ENCODE results near the gene FOXL2. TPM values are rescaled to one million over a fixed set of nuclear protein-coding genes. Genes with fewer than 3 reads are reported as not detected.

The FOXL2 gene
- total RNA-seq, 1 donor from 2014 or later: 6.8 TPM

DNA sequence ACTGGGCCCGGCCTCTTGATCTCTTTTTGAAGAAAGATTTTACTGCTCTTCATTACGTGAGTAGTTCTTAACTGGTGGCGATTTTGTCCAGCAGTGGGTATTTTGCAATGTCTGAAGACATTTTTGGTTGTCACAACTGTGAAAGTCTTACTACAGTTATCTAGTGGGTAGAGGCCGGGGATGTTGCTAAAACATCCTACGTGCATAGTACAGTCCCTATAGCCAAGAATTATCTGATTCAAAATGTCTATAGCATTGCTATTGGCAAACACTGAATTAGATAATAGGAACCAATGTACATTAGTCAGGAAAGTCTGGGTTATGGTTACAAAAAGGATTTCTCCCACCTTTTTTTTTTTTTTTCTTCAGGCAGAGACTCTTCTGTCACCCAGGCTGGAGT is 38.1 kb downstream of the FOXL2 start:
- no peak for DNase-seq (ENCODE audit: low spot score)
- H3K36me3 Mint-ChIP-seq (ENCODE audit: low read depth, unreplicated experiment): no peaks in the 10 kb centered on the region
- no peaks in the 10 kb centered on the region for H3K9me3 Mint-ChIP-seq (ENCODE audit: unreplicated experiment)
- no peak overlapping the region for H3K27ac Mint-ChIP-seq (ENCODE audit: unreplicated experiment)
- TF ChIP-seq, protein P1, sequence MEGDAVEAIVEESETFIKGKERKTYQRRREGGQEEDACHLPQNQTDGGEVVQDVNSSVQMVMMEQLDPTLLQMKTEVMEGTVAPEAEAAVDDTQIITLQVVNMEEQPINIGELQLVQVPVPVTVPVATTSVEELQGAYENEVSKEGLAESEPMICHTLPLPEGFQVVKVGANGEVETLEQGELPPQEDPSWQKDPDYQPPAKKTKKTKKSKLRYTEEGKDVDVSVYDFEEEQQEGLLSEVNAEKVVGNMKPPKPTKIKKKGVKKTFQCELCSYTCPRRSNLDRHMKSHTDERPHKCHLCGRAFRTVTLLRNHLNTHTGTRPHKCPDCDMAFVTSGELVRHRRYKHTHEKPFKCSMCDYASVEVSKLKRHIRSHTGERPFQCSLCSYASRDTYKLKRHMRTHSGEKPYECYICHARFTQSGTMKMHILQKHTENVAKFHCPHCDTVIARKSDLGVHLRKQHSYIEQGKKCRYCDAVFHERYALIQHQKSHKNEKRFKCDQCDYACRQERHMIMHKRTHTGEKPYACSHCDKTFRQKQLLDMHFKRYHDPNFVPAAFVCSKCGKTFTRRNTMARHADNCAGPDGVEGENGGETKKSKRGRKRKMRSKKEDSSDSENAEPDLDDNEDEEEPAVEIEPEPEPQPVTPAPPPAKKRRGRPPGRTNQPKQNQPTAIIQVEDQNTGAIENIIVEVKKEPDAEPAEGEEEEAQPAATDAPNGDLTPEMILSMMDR (IDR thresholded peaks at IDR 0.05; ENCODE audit: unreplicated experiment): no peak
- no peaks in the 10 kb centered on the region for H3K27me3 Mint-ChIP-seq (ENCODE audit: unreplicated experiment)
- H3K4me3 Mint-ChIP-seq (ENCODE audit: unreplicated experiment): no peak overlapping the region
- no peaks in the 10 kb centered on the region for H3K4me1 Mint-ChIP-seq (ENCODE audit: unreplicated experiment)

DNA sequence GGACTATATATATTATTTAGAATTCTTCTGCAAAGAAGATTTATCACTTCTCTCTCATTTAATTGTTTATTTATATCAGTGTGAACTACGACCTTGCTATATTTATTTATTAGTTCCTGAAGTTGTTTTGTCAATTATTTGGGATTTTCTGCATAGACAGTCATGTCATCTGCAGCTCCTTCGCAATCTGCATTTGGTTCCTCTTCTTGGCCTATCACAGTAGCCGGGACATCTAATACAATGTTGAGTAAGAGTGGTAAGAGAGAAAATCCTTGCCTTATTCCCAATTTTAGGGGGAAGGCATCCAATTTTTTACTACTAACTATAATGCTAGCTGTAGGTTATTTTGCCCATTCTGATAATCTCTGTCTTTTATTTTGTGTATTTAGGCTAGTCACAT is 39.4 kb downstream of the FOXL2 start:
- Mint-ChIP-seq H3K36me3 (ENCODE audit: low read depth, unreplicated experiment) (no peaks in the 10 kb centered on the region), H3K9me3 (ENCODE audit: unreplicated experiment) (no peaks in the 10 kb centered on the region), H3K27me3 (ENCODE audit: unreplicated experiment) (no peaks in the 10 kb centered on the region), H3K4me1 (ENCODE audit: unreplicated experiment) (no peaks in the 10 kb centered on the region), H3K4me3 (ENCODE audit: unreplicated experiment) (no peak overlapping the region), H3K27ac (ENCODE audit: unreplicated experiment) (no peak overlapping the region)
- TF ChIP-seq, protein P1 (IDR thresholded peaks at IDR 0.05; ENCODE audit: unreplicated experiment): no peak
- DNase-seq (ENCODE audit: low spot score): no peak

DNA sequence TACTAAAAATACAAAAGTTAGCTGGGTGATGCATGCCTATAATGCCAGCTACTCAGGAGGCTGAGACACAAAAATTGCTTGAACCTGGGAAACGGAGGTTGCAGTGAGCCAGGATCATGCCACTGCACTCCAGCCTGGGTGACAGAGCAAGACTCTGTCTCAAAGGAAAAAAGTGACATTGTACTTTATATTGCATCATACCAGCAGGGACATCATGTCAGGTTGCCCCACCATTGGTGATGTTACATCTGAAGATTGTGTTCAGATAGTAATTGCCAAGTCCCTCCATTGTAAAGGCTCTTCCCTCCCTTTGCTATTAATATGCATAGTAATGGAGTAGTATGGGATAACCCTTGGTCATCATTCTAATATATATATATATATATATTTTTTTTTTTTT is 44.8 kb downstream of the FOXL2 start:
- no peak overlapping the region for H3K4me3 Mint-ChIP-seq (ENCODE audit: unreplicated experiment)

DNA sequence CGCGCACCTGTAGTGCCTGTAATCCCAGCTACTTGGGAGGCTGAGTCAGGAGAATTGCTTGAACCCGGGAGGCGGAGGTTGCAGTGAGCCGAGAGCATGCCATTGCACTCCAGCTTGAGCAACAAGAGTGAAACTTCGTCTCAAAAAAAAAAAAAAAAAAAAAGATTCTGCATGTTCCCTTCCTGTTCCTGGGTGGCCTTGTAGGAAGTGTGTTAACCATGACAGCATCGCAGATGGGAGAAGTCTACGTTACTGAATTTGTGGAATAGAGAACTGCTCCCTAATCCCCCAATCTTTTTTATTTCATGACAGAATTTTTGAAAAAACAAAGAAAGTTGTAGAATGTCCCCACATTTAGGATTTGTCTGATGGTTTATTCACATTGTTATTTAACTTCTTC is 45.4 kb downstream of the FOXL2 start:
- H3K9me3 Mint-ChIP-seq (ENCODE audit: unreplicated experiment): no peaks in the 10 kb centered on the region
- no peak for DNase-seq (ENCODE audit: low spot score)
- H3K27ac Mint-ChIP-seq (ENCODE audit: unreplicated experiment): no peak overlapping the region
- no peaks in the 10 kb centered on the region for H3K36me3 Mint-ChIP-seq (ENCODE audit: low read depth, unreplicated experiment)
- H3K4me3 Mint-ChIP-seq (ENCODE audit: unreplicated experiment): no peak overlapping the region
- peaks cover 4% of the 10 kb centered on the region for H3K4me1 Mint-ChIP-seq (ENCODE audit: unreplicated experiment)
- TF ChIP-seq, protein P1 (IDR thresholded peaks at IDR 0.05; ENCODE audit: unreplicated experiment): no peak
- H3K27me3 Mint-ChIP-seq (ENCODE audit: unreplicated experiment): no peaks in the 10 kb centered on the region

More for the DNA sequence above, 44.8 kb downstream of the FOXL2 start:
- TF ChIP-seq, protein P1 (IDR thresholded peaks at IDR 0.05; ENCODE audit: unreplicated experiment): no peak
- no peaks in the 10 kb centered on the region for H3K9me3 Mint-ChIP-seq (ENCODE audit: unreplicated experiment)
- H3K27ac Mint-ChIP-seq (ENCODE audit: unreplicated experiment): no peak overlapping the region
- H3K27me3 Mint-ChIP-seq (ENCODE audit: unreplicated experiment): no peaks in the 10 kb centered on the region
- DNase-seq (ENCODE audit: low spot score): no peak
- peaks cover 4% of the 10 kb centered on the region for H3K4me1 Mint-ChIP-seq (ENCODE audit: unreplicated experiment)
- H3K36me3 Mint-ChIP-seq (ENCODE audit: low read depth, unreplicated experiment): no peaks in the 10 kb centered on the region

DNA sequence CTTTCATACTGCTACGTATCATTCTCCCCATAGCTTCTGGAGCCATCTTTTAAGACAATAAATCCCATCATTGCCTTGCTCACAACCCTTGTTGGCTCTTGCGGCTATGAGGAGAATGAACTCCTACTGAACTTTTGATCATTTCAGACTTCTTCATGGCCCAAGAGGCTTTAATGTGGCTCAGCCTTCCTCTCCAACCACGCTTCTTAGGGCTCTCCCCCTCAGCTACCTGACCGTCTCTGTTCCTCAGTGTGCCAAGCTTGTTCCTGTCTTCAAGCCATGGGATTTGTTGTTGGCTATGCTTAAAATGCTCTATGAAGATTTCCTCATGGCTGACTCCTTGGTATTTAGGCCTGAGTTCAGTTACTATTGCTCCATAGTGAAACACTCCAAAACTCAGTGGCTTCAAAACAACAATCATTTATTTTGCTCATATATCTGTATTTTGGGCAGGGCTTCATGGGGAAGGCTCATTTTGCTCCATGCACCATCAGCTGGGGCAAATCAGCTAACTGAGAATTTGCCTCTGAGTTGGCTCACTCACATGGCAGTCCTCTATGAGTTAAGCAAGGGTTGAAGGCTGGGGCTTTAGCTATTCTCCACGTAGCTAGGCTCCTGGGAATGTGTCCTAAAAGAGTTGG is 47.5 kb downstream of the FOXL2 start:
- no peaks in the 10 kb centered on the region for H3K36me3 Mint-ChIP-seq (ENCODE audit: low read depth, unreplicated experiment)
- no peak overlapping the region for H3K27ac Mint-ChIP-seq (ENCODE audit: unreplicated experiment)
- TF ChIP-seq, protein P1 (IDR thresholded peaks at IDR 0.05; ENCODE audit: unreplicated experiment): no peak
- no peaks in the 10 kb centered on the region for H3K27me3 Mint-ChIP-seq (ENCODE audit: unreplicated experiment)
- no peak overlapping the region for H3K4me3 Mint-ChIP-seq (ENCODE audit: unreplicated experiment)
- H3K9me3 Mint-ChIP-seq (ENCODE audit: unreplicated experiment): no peaks in the 10 kb centered on the region
- H3K4me1 Mint-ChIP-seq (ENCODE audit: unreplicated experiment): peaks cover 4% of the 10 kb centered on the region
- no peak for DNase-seq (ENCODE audit: low spot score)
